Body of pancreas (tissue), 4 donors: ENCODE results near the gene MAGI1.

Source experiments
- POLR2A ChIP-seq, 3 donors: fragments of 450-650 bp; IDR thresholded peaks; one replicate each; pipeline ENCODE4 v1.6.1; 2016; ENCODE audit warnings: antibody characterized with exemption in 3 of 3, mild to moderate bottlenecking in 2 of 3
- TF ChIP-seq, protein P1 (sequence below), 7 experiments: fragments of 450-650 bp in 4 of 7; fragments of 200-600 bp in 3 of 7; sonication (generic) in 3 of 7; IDR thresholded peaks; one replicate each; pipeline ENCODE4 v1.5.1; 2016 to 2019; ENCODE audit warnings: antibody characterized with exemption in 7 of 7

DNA sequence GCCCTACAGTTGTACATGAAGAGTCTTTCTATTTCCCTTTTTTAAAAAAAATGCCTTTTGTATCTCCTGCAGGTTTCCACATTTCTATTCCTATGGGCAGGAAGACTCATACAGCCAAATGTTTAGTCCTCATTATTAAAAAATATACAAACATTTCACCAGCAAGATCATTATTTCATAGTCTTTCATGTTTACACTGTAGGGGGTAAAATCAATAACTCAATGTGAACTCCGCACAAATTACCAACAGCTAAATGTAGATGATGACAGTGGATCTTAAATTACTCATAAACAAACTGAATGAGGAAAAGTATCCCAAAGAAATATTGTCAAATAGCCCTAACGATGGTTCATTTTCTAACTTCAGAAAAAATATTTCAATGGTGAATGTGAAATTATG, 99.5 kb downstream of the MAGI1 start:
- TF ChIP-seq POLR2A (IDR thresholded peaks at IDR 0.05): no peak
- TF ChIP-seq, protein P1, sequence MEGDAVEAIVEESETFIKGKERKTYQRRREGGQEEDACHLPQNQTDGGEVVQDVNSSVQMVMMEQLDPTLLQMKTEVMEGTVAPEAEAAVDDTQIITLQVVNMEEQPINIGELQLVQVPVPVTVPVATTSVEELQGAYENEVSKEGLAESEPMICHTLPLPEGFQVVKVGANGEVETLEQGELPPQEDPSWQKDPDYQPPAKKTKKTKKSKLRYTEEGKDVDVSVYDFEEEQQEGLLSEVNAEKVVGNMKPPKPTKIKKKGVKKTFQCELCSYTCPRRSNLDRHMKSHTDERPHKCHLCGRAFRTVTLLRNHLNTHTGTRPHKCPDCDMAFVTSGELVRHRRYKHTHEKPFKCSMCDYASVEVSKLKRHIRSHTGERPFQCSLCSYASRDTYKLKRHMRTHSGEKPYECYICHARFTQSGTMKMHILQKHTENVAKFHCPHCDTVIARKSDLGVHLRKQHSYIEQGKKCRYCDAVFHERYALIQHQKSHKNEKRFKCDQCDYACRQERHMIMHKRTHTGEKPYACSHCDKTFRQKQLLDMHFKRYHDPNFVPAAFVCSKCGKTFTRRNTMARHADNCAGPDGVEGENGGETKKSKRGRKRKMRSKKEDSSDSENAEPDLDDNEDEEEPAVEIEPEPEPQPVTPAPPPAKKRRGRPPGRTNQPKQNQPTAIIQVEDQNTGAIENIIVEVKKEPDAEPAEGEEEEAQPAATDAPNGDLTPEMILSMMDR (IDR thresholded peaks at IDR 0.05): no peak
